Chondrocyte (in vitro differentiated cells): Measurements from ENCODE around the gene THSD7B. TPM values are rescaled to one million over a fixed set of nuclear protein-coding genes. Genes with fewer than 3 reads are reported as not detected.
"Not testable (repeated sequence)": the region's sequence is repeated elsewhere in the genome, so short reads cannot be mapped to it uniquely, and the experiment has no call there.

Experiments used
- DNase-seq: peaks from one replicate; pipeline ENCODE4 v3.0.0; 2021; ENCODE audit warnings: mixed read lengths, low spot score
- H3K27ac Mint-ChIP-seq: one replicate; pipeline ENCODE4 v1.8.0; 2021; ENCODE audit warnings: mild to moderate bottlenecking, moderate library complexity, mixed read lengths; ENCODE audit not compliant: unreplicated experiment
- H3K27me3 Mint-ChIP-seq: 2 replicates; pipeline ENCODE4 v1.8.0; 2021; ENCODE audit warnings: low read depth, mixed read lengths
- H3K36me3 Mint-ChIP-seq: 2 replicates; pipeline ENCODE4 v1.8.0; 2021; ENCODE audit warnings: low read depth, mixed read lengths
- H3K4me1 Mint-ChIP-seq: 2 replicates; pipeline ENCODE4 v1.8.0; 2021; ENCODE audit warnings: low read depth, mild to moderate bottlenecking, mixed read lengths
- H3K4me3 Mint-ChIP-seq: one replicate; pipeline ENCODE4 v1.8.0; 2021; ENCODE audit warnings: mild to moderate bottlenecking, moderate library complexity, mixed read lengths; ENCODE audit not compliant: unreplicated experiment
- H3K9me3 Mint-ChIP-seq: 2 replicates; pipeline ENCODE4 v1.8.0; 2021; ENCODE audit warnings: low read depth, mixed read lengths
- total RNA-seq: library from RNA; stranded (reverse); gene quantifications from 3 replicates; pipeline ENCODE4 v1.2.1, GENCODE V29; 2021
- TF ChIP-seq, protein P1 (sequence below): fragments of 200-600 bp; sonication (generic); IDR thresholded peaks from 2 replicates; pipeline ENCODE4 v1.5.0; 2021; ENCODE audit warnings: antibody characterized with exemption, mild to moderate bottlenecking, moderate library complexity

The THSD7B gene
- total RNA-seq, 1 donor from 2014 or later: not detected

DNA sequence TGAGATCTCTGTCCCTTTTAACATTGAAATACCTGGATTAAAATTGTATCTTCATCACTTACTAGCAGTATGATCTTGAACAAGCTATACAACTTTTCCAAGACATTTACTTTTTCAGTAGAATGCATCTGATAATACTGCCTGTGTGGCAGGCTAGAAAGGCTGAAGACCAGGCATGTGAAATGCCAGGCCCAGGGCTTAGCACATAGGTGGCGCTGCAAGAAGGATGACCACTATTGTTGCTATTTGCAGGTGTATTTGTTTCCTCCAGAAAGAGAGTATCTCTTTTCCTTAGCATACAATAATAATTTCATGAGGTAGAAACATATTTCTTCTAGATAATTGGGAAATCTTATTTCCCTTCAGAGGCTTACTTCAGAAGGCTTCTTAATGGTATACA lies 331.3 kb downstream of the THSD7B start:
- Mint-ChIP-seq H3K9me3 (no peaks in the 10 kb centered on the region), H3K4me3 (no peak overlapping the region), H3K27ac (no peak overlapping the region), H3K36me3 (no peaks in the 10 kb centered on the region), H3K4me1 (no peaks in the 10 kb centered on the region), H3K27me3 (peaks cover 1% of the 10 kb centered on the region)
- TF ChIP-seq, protein P1, sequence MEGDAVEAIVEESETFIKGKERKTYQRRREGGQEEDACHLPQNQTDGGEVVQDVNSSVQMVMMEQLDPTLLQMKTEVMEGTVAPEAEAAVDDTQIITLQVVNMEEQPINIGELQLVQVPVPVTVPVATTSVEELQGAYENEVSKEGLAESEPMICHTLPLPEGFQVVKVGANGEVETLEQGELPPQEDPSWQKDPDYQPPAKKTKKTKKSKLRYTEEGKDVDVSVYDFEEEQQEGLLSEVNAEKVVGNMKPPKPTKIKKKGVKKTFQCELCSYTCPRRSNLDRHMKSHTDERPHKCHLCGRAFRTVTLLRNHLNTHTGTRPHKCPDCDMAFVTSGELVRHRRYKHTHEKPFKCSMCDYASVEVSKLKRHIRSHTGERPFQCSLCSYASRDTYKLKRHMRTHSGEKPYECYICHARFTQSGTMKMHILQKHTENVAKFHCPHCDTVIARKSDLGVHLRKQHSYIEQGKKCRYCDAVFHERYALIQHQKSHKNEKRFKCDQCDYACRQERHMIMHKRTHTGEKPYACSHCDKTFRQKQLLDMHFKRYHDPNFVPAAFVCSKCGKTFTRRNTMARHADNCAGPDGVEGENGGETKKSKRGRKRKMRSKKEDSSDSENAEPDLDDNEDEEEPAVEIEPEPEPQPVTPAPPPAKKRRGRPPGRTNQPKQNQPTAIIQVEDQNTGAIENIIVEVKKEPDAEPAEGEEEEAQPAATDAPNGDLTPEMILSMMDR: no peak
- no peak for DNase-seq

DNA sequence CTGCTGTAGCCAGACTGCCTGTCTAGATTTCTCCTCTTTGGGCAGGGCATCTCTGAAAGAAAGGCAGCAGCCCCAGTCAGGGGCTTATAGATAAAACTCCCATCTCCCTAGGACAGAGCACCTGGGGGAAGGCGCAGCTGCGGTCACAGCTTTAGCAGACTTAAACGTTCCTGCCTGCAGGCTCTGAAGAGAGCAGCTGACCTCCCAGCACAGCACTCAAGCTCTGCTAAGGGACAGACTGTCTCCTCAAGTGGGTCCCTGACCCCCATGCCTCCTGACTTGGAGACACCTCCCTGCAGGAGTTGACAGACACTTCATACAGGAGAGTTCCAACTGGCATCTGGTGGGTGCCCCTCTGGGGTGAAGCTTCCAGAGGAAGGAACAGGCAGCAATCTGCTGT lies 336.5 kb downstream of the THSD7B start:
- H3K36me3 Mint-ChIP-seq, H3K27ac Mint-ChIP-seq, DNase-seq, H3K27me3 Mint-ChIP-seq, H3K4me1 Mint-ChIP-seq, H3K4me3 Mint-ChIP-seq: not testable (repeated sequence)
- peaks cover 21% of the 10 kb centered on the region for H3K9me3 Mint-ChIP-seq

DNA sequence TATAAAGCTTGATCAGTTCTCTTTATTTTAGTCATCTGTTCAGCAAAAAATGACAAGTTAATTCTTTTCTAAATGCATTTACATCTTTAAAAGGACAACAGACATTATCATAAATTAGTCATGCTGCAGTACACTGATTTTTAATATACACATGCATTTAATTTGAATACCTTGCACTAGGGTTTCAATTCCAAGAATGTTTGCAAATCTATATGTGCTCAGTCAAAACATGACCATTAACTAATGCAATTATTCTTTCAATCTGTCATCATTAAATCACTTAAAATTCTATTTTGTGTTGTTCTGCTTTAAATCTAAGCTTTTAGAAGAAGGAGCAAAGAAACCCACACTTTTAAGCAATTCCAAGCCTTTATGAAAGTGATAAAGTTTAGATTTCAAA lies 342.6 kb downstream of the THSD7B start:
- H3K9me3 Mint-ChIP-seq: peaks cover 13% of the 10 kb centered on the region
- no peaks in the 10 kb centered on the region for H3K36me3 Mint-ChIP-seq
- no peak overlapping the region for H3K4me3 Mint-ChIP-seq
- H3K4me1 Mint-ChIP-seq: no peaks in the 10 kb centered on the region
- TF ChIP-seq, protein P1: no peak
- no peak overlapping the region for H3K27ac Mint-ChIP-seq
- no peak for DNase-seq
- no peaks in the 10 kb centered on the region for H3K27me3 Mint-ChIP-seq

DNA sequence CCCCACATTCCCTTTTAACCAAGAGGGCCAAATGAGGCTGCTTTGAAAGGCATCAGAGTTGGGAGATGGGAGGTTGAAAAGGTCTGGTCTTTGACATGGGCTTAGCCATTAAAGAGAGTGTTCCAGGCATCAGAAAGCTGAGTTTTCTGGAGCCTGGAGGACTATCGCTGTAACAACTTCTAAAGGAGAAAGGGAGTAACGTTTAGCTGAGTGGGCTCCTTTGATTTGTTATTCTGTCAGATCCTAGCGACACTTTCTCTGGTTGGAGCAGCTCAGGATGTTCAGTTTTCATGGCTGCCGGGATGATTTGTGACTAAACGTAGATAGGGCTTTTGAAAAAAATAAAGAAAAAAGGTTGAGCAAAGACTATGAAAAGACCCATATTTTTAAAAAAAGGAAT lies 346.6 kb downstream of the THSD7B start:
- Mint-ChIP-seq H3K4me1 (peaks cover 23% of the 10 kb centered on the region), H3K9me3 (no peaks in the 10 kb centered on the region), H3K4me3 (no peak overlapping the region), H3K27me3 (no peaks in the 10 kb centered on the region), H3K36me3 (no peaks in the 10 kb centered on the region), H3K27ac (no peak overlapping the region)
- no peak for DNase-seq
- TF ChIP-seq, protein P1: no peak

DNA sequence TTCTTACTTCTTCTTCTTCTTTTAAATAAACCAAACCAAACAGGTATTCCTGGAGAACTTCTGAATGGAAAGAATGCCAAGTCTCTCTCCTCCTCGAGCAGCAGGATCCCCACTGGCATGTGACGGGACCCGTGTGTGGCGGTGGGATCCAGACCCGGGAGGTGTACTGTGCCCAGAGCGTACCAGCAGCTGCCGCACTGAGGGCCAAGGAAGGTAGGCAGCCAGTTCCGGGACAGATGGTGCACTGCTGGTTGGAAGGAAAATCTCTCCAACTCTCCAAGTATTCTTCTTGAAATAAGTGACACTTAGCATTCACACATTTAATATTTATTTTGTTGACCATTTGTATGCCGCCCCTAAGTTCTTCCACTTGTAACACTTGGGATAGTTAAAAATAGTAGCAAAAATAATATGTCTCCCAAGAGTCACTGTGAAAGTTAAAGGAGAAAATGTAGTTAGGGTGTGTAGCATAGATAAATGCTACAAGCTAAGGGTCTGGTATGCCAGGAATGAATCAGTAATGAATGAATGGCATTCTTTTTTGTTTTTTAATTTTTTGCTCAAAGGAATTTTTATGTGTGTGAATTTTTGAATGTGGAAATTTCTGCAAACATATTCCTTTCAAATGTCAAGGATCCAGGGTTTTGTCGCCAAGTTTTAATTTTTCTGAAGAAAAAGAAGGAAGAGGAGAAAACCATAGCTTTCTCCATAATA lies 349.9 kb downstream of the THSD7B start:
- Mint-ChIP-seq H3K36me3 (no peaks in the 10 kb centered on the region), H3K27ac (peak overlapping the region; percentile 45), H3K27me3 (no peaks in the 10 kb centered on the region), H3K9me3 (no peaks in the 10 kb centered on the region), H3K4me3 (no peak overlapping the region), H3K4me1 (peaks cover 41% of the 10 kb centered on the region)
- TF ChIP-seq, protein P1: no peak
- no peak for DNase-seq

DNA sequence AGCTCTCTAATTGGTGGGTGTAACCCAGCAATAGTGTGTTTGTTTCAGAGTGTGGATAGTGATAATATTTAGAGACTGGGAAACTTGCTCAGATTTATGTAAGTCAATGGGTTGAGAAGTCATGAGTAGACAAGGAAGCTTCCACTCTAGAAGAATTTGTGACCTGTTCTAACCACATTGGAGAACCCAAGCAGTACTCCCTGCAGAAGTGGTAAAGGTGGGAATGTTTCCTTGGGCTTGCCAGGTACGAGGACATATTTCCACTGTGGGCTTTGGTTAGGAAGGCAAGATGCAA lies 350.4 kb downstream of the THSD7B start:
- H3K27me3 Mint-ChIP-seq: no peaks in the 10 kb centered on the region
- peak overlapping the region; percentile 45 for H3K27ac Mint-ChIP-seq
- peaks cover 41% of the 10 kb centered on the region for H3K4me1 Mint-ChIP-seq
- H3K36me3 Mint-ChIP-seq: no peaks in the 10 kb centered on the region
- H3K4me3 Mint-ChIP-seq: no peak overlapping the region
- DNase-seq: no peak
- TF ChIP-seq, protein P1: no peak
- no peaks in the 10 kb centered on the region for H3K9me3 Mint-ChIP-seq
